GM23338 (cell line): ENCODE measurements around the gene DENND1B.

Experiments used
- CREB1 ChIP-seq: fragments of 250-450 bp; sonication (Bioruptor Pico); IDR thresholded peaks from 2 replicates; pipeline ENCODE4 v1.5.0; 2020; ENCODE audit warnings: low read depth, mild to moderate bottlenecking, moderate library complexity
- CTCF ChIP-seq, 2 experiments: fragments of 200-600 bp in 1 of 2; sonication (generic) in 1 of 2; conservative IDR thresholded peaks; 2 replicates each; pipeline versions ENCODE4 v1.5.1 to v1.6.1; 2016 to 2017; ENCODE audit warnings: antibody characterized with exemption in 2 of 2, low read depth in 2 of 2, mild to moderate bottlenecking in 2 of 2, moderate library complexity in 1 of 2
- ETS1 ChIP-seq: IDR thresholded peaks from 2 replicates; pipeline ENCODE4 v1.6.1; 2016; ENCODE audit warnings: antibody characterized with exemption
- EZH2 ChIP-seq: fragments of 200-600 bp; sonication (generic); IDR thresholded peaks from one replicate; pipeline ENCODE4 v1.8.0; 2017; ENCODE audit warnings: antibody characterized with exemption, mild to moderate bottlenecking, low read depth; ENCODE audit not compliant: unreplicated experiment
- EZH2phosphoT487 ChIP-seq: fragments of 200-600 bp; sonication (generic); IDR thresholded peaks from one replicate; pipeline ENCODE4 v1.8.1; 2018; ENCODE audit warnings: antibody characterized with exemption; ENCODE audit not compliant: unreplicated experiment
- JUNB ChIP-seq: IDR thresholded peaks from one replicate; pipeline ENCODE4 v1.6.1; 2016; ENCODE audit warnings: antibody characterized with exemption; ENCODE audit not compliant: unreplicated experiment
- POLR2AphosphoS5 ChIP-seq: IDR thresholded peaks from 2 replicates; pipeline ENCODE4 v1.6.1; 2016; ENCODE audit warnings: antibody characterized with exemption, low read depth
- REST ChIP-seq: IDR thresholded peaks from one replicate; pipeline ENCODE4 v1.6.1; 2018; ENCODE audit warnings: antibody characterized with exemption; ENCODE audit not compliant: unreplicated experiment
- STAT1 ChIP-seq: IDR thresholded peaks from one replicate; pipeline ENCODE4 v1.6.1; 2016; ENCODE audit warnings: antibody characterized with exemption; ENCODE audit not compliant: unreplicated experiment
- ZNF331 ChIP-seq: fragments of 250-450 bp; sonication (Bioruptor Pico); IDR thresholded peaks from 2 replicates; pipeline ENCODE4 v1.5.0; 2020; ENCODE audit warnings: low read depth, mild to moderate bottlenecking, moderate library complexity

- TF ChIP-seq REST (no peak), CTCF (conservative IDR thresholded peaks at IDR 0.05; ENCODE audit: low read depth in 2 of 2) (no peak), CREB1 (no peak), POLR2AphosphoS5 (no peak), EZH2 (no peak), STAT1 (no peak), ZNF331 (CRISPR knock-in tag) (no peak), EZH2phosphoT487 (no peak), ETS1 (no peak), JUNB (no peak)
Observed at GRCh38 chr1:197470330-197470729, 304.9 kb downstream of the DENND1B start.
